DMS53 (cell line): Measurements from ENCODE around the gene SETMAR.
"Not testable (repeated sequence)": the region's sequence is repeated elsewhere in the genome, so short reads cannot be mapped to it uniquely, and the experiment has no call there.

Experiments used
- DNase-seq: peaks from one replicate; lab custom pipeline; 2025; lab: John Stamatoyannopoulos, UW

The SETMAR gene

DNA sequence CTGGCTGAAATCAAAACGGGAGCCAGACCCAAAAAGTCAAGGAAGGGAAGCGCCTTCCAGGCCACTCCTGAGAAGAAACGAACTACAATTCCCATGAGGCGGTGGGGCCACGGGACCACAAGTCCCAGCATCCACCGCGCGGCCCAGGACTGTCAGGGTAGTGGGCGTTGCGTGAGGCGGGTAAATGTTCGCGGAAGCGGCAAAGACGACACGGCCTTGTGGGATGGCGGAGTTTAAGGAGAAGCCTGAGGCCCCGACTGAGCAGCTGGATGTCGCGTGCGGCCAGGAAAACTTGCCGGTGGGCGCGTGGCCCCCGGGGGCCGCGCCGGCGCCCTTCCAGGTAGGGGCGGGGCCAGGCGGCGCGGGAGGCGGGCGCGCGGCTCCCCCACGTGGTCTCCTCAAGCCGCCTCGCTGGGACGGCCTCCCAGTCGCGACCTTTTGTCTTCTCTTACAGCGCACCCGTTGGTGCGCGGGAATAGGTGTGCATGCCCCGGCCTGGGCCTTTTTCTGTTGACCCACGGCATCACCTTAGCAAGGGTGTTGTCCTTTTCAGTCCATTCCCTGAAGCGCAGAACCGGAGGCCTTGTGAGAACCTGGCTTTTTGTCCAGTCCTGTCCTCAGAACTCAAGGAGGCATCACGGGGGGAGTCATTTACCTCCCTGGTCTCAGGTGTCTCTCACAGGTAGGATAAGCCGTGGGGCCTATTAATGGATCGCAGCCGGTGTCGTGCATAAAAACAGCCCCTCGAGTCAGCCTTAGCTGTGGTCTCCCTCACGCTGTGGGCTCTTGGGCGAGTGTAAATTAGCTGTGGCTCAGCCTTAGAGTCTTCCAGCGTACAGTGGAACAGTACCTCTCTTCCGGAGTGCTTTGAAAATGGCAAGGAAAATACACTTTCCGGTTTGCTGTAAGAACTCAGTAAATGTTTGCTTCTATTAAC, at the start of gene SETMAR:
Gene SETMAR, plus strand, starts transcription at position 183 of the 937 bp plus-strand sequence. Its CDS starts 2 bp downstream, at position 185.
- peak; percentile 82 for DNase-seq

DNA sequence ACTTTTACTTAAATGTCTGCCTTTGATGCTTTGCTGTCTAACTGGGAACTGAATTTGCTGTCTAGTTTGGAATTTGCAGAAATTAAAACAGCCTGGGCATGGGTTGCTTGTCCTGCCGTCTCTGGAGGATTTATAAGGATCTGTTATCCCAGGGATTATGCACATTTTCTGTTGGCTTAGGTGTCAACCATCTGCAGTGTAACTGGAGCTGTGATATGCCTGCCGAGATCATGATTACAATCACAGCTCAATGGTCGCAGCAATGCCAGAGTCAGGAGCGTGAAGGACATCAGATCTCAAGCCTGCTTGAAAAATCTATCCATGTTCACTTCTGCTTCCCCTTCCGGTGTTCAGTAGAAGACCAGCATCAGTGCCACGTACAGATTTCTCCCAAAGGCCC, 41.8 kb upstream of the SETMAR start:
- DNase-seq = no peak

DNA sequence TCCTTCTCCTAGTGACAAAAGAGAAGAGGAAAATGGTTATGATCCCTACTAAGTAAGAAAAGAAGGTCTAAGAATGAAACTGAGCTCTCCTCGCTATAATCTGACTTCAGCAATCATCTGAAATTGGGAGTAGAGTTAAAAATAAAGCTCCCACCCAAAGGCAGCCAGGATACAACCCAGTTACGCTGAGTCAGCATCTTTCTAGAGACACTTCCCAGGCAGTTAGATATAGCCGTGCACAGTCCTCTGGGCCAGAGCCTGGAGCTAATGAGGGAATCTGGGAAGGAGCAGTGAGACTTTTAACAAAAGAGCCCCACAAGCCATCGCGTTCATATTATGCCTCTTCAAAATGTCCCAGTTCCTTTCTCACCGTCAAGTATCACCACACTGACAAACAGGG, 39.1 kb upstream of the SETMAR start:
- DNase-seq = no peak

DNA sequence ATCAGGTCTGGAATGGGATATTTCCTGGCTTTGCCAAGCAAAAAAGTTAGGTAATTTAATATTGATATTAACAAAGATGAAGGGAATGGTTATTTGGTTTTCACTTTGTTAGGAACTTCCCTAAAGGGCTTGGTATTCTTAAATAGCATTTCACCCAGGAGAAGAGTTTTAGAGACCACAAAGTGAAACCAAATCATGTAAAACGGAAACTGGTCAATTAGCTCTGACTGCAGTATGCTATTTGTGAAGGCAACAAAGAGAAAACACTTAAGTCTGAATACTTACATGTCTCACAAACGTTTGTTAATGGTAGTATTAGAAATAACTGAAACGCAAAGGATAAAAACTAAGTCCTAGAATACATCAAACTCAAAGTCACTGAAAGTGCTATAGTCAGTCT, 32.4 kb upstream of the SETMAR start:
- DNase-seq = no peak

DNA sequence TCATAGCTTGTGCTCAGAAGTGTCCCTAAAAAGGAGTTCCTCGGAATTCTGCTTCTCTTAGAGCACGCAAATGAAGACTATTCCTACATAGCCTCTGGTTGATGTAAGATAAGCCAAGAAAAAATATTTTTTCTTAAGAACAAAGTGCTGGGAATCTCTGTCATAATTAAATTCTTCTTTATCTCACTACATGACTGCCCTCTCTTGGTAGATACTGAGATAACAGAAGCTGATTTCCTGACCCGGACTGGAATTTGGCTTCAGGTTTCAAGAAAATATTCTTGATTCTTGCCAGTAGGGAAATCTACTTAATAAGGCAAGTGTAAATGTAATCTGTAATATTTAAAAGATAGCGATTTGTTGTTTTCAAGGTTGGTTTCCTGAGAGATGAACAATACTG, 31.3 kb upstream of the SETMAR start:
- peak; percentile 42 for DNase-seq

DNA sequence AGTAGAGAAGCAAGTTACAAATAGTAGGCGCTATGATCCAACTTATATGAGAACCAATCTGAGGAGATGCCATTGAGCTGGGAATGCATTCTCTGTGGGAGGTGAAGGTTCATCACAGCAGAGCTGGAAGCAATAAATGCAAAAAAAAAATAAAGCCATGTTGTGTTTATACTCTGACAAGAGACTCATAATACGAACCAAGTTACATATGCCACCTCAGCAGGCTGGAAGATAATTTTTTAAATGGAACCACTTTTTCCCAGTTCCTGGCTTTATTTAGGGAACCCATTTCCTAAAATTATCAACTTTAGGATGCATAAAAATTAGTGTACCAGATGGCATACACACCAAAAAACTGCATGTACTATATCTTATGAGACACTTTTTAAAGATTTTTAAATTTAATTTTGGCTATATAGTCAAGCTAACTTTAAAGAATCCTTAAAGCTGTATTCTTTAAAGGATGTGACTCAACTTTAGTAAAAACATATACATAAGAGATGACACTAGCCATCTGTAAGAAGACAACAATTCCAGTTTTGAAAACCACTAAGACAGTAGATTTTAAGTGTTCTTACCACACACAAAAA, 23.6 kb upstream of the SETMAR start:
- DNase-seq = no peak

DNA sequence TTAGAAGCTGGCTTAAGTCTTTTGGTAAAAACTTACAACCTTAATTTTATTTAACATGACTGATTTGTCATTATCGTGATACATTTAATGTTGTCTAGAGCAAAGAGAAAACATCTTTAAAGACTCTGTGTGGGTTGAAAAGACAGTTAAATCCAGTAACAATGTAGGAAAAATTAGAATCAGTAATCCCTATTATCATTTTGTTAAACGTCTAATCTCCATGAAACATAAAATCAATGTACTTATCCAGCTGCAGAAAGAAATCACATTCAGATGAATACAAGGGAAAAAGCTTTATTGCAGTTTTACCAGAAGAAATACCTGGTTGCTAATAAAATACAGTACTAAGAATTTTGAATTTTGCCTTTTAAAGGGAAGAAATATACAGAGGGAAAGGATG, 21.2 kb upstream of the SETMAR start:
- DNase-seq = no peak

DNA sequence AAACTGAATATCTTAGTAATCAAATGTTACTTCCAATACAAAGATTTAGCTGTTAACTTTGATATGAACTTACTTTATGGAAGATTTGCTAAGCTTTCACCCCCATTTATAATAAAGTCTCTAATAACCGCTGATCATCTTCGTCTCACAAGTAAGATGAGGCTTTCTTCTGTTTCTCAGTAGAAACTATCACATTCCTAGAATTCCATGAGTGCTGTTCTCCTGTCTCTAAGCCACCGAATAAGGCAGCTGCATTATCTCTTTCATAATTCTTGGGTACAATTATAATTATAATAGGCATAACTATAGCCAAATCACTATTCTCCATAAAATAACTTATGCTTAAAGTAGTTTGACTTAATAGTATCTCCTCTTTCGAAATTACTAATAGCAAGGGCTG, 18.3 kb upstream of the SETMAR start:
- no peak for DNase-seq

DNA sequence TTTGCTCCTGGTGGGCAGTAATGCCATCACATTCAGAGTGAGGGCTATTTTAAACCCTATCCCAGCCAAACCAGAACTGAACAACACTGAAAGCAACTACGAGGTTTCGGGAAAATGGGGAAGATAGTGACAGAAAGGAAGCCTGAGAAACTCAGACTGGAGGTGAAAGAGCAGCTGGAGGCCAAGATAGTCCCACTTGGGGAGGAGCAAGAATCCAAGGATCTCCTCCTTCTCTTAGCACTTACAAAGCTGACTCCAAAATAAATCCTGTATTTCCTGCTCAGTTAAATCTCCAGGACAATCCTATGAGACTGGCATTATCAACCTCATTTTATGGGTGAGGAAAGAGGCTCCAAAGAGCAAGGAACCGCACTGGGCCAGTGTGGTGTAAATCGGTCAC, 14.1 kb upstream of the SETMAR start:
- no peak for DNase-seq

DNA sequence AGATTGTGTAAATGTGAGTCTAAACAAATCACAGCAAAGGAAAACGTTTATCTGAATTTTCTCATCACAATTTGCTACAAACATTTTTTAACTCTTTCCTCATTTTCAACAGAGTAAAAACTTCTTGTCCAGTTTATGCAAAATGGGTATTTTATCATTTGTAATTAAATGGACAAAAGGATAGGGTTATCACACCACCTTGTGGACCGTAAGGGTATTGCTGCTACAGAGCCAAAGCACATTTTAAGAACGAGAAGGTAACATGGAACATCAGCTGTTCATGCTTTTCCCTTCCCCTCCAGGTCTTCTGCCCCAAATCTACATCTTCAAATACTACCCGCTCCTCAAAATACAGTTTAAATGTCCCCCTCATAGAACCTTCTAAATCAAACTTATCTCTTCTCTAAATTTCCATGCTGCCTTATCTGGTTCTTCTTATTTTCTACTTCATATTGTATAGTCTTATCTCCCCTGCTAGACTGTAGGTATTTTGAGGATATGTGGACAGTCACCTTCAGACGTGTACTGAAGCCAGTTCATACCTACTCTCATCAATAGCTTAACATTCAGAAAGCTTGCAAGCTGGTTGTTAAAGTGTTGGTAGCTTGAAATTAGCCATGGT, 12.8 kb upstream of the SETMAR start:
- peak; percentile 41 for DNase-seq

DNA sequence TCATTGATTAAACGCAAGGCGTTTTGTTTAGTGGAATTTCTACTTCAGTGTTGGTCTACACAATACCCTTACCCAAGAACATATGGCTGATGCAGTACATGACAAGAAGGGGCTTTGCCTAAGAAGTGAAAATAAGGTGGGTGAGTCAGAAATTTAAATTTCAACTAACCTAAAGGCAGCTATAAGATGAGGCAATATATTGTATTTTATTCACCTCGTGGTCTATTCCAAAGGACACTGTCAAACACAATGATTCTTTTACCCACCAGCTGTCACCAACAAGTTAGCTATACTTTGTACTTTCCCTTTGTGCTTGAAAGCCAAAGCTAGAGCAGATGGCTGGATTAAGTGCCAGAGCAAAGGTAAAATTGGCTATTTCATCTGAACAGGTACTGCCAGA, 10.9 kb upstream of the SETMAR start:
- no peak for DNase-seq

DNA sequence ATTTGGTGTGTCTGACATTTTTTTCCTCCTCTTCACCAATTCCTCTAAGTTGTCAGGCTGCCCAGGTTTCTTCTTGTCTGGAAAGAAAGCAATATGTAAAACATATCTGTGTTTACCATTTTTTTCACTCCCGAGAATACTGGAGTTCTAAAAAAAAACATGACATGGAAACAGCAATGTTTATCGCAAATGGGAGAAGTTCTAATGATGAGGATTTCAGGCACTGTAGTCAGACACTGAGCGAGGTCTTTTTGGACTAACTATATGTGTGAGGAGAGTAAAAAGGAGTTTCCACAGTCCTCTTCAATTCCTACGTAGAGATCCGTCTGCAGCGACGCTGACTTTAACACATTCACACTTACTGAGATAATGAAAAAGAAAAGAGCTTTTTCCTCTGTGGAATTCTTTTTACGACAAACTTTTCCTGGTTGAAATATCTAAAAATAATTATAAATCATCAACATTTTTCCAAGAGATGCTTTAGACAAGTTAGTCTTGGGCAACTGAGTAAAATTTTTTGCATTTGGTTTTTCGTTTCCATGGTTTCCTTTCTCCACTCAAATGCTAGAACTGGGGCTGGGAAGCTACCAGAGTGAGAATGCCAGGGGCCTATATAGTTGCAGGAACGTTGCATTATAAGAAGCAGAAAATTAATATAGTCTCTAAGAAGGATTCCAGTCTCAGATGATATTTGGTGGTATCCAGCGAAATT, 8.4 kb upstream of the SETMAR start:
- no peak for DNase-seq

DNA sequence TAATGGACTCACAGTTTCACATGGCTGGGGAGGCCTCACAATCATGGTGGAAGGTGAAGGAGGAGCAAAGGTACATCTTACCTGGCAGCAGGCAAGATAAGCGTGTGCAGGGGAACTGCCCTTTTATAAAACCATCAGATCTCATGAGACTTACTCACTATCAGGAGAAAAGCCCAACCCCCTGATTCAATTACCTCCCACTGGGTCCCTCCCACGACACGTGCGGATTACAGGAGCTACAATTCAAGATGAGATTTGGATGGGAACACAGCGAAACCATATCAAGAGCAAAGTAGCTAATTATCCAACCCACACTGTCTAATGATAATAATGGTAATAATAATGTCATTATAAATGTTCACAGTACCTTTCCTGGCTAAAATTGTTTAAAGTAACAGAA, 6.7 kb upstream of the SETMAR start:
- DNase-seq = not testable (repeated sequence)

DNA sequence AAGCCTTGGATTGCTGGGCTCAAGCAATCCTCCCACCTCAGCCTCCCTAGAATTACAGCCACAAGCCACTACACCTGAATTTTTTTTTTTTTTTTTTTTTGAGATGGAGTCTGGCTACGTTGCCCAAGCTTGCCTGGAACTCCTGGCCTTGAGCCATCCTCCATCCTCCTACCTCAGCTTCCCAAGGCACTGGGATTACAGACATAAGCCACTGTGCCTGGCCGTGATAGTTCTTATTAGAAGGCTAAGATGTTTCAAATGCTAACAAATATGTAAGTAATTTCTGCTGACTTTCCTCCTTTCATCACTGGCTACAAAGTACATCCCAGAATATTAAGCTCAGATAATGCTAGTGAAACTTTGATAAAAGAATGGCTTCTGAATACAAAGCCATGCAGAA, 5.7 kb upstream of the SETMAR start:
- no peak for DNase-seq

DNA sequence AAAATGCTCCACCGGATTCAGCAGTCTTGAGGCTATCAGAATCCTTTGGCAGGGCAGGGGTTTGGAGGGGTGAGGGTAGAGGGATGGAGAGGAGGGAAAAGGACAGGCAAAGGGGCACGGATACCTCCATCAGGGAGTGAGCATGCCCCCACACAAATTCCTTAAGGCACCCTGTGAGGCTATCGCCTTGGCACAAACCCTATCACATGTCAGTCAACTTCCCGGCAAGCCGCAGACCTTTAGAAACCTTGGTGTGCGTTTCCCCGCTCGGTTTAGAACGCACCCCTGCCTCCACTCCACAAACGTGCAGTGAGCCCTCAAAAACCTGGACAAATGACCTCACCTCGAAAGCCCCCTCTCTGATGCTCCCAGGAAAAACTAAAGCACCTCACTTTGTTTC, 422 bp upstream of the SETMAR start:
- no peak for DNase-seq

DNA sequence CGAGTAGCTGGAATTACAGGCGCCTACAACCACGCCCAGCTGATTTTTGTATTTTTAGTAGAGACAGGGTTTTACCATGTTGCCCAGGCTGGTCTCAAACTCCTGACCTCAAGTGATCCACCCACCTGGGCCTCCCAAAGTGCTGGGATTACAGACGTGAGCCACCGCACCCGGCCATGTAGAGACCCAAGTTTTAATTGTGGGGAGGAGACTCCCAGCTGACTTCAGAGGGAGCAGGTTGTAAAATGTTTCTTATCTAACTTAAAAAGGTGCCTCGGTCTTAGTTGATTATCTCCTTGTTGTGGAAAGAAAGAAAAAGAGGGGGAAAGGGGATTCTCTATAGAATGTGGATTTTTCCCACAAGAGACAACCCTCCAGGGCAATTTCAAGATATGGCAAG, 2.0 kb downstream of the SETMAR start:
- not testable (repeated sequence) for DNase-seq

DNA sequence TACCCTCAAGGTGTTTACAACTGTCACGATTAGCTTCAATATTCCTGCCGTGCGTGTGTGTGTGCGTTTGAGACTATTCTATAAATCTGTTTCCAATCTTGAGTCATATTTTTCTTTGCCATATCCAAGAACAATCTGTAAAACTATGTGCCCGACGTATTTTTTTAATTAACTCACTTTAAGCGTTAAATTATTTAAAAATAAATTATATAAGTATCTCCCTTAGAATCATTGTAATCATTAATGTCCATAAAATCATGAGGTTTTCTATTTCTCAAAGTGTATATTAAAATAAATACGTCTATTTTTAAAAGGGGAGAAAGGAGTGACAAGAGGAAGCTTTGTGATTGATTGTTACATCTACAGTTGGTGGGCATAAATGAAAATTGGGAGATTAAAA, 2.9 kb downstream of the SETMAR start:
- DNase-seq = no peak

DNA sequence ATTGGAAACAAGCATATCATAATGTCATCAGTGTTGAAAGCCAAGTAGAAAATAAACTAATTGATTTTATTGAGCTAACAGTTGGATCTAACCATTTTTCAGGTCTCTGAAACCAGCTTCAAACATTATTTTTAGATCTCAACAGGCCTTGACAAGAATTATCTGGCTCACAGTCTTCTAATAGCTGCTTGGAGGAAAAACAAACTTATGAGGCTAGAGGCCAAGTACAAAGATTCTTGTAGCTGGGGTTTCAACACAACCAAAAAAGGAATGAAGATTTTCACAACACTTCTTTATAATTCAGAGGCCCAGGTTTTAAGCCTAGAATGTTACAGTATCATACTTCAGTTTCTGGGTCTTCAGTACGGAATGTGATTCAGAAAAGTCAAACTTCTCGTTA, 3.7 kb downstream of the SETMAR start:
- no peak for DNase-seq

DNA sequence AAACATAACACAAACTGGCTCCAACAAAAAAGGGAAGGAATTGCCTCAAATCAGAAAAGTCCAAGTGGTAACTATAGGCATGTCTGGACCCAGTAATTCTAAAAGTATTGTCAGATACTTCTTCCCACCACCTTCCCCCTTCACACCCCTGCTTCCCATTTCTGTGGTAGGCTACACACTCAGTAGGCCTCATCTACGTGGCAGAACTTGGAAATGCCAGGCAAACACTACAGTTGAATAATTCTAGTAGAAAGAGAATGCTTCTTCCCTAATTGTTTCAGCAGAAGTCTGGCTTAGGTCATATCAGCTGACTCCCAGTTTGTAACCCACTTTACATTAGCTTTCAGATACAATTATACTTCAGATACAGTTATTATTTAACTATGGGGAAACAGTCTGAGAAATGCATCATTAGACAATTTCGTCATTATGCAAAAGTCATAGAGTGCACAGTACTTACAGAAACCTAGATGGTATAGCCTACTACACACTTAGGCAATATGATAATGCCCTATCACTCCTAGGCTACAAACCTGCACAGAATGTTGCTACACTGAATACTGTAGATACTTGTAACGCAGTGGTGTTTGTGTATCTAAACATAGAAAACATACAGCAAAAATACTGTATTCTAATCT, 6.4 kb downstream of the SETMAR start:
- no peak for DNase-seq

DNA sequence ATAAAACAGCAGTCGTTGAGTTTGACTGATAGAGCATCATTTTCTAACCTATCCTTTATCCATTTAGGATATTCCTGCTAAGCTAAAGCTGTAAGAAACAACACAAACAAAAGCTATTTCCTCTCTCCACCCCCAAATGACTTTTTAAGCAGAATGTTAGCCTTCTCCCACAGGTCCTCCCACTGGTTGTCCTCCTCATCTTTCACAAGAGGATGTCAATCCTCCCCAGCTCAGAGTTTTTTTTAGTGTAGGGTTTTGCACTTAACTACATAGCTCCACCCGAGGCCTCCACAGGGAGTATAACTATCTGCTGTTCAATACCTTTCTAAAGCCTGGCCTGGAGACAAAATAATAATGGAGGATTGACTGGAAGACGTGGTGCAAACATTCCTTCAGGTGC, 7.8 kb downstream of the SETMAR start:
- no peak for DNase-seq

DNA sequence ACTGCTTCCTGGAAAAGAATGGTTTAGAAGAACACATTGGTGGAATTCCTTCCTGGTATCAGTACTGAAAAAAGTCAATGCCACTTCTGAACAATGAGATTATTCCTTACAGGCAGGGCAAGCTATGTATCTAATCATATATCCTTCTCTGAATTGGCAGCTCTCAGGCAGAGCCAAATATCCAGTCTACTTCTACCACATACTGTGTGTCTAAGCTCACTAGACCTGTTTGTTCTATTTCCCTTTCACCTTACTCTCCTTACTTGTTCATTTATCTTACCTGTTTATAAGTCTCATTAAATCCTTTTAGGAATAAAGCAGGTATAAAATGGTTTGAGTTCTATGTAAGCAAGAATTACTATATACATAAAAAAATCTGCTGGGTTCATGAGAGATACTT, 8.3 kb downstream of the SETMAR start:
- no peak for DNase-seq
